Astrocyte of the cerebellum (primary cell): ENCODE results near the gene KCNIP1.

Experiments
- DNase-seq: peaks from one replicate; pipeline ENCODE4 v3.0.0-alpha.2; 2011; ENCODE audit warnings: low read depth
- H3K4me3 ChIP-seq: 2 replicates; pipeline ENCODE4 v1.5.1; 2011; ENCODE audit warnings: mild to moderate bottlenecking, low read depth, low read length, moderate library complexity
- in situ Hi-C: cut with HindIII; loops from 2 replicates; pipeline ENCODE4 v1.10.0; 2017; ENCODE audit warnings: low sequenced_read_pairs
- TF ChIP-seq, protein P1 (sequence below): IDR thresholded peaks from 2 replicates; pipeline ENCODE4 v1.5.1; 2012; ENCODE audit warnings: low read length, low read depth, moderate library complexity, mild to moderate bottlenecking; ENCODE audit errors: missing control alignments

Gene KCNIP1

DNA sequence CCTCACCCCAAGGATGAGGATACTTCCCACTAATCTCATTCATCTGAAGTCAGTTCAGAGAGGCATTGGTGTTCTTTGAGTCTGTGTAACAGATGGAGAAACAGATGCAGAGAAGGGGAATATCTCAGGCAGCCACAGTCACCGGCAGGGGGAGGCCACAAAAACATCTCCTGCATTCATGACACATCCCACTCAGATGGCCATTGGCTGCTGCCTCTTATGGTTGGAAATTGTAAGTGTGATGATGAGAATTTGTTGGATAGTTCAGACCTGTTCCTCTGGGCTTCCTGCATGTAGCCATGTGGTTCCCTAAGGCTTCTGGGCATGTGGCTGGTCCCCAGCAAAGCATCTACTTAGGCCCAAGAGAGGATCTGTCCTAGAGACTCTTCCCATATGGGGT is 233.8 kb downstream of the KCNIP1 start:
- no peak overlapping the region for H3K4me3 ChIP-seq
- in situ Hi-C loops: no loop called here
- no peak for DNase-seq
- TF ChIP-seq, protein P1, sequence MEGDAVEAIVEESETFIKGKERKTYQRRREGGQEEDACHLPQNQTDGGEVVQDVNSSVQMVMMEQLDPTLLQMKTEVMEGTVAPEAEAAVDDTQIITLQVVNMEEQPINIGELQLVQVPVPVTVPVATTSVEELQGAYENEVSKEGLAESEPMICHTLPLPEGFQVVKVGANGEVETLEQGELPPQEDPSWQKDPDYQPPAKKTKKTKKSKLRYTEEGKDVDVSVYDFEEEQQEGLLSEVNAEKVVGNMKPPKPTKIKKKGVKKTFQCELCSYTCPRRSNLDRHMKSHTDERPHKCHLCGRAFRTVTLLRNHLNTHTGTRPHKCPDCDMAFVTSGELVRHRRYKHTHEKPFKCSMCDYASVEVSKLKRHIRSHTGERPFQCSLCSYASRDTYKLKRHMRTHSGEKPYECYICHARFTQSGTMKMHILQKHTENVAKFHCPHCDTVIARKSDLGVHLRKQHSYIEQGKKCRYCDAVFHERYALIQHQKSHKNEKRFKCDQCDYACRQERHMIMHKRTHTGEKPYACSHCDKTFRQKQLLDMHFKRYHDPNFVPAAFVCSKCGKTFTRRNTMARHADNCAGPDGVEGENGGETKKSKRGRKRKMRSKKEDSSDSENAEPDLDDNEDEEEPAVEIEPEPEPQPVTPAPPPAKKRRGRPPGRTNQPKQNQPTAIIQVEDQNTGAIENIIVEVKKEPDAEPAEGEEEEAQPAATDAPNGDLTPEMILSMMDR: no peak

DNA sequence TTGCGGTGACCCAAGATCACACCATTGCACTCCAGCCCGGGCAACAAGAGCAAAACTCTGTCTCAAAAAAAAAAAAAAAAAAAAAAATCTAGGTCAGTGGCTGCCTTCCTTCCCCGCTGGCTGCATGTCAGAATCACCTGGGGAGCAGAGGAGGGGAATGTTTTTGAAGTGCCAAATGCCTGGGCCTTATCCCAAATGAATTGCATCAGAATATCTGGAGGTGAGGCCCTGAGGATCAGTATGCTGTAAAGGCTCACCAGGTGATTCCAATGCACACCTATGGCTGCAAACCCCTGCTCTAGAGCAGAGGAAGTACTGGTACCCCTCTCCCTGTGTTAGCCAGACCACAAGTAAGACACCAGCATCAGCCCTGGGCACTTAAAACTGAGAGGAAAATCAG is 235.0 kb downstream of the KCNIP1 start:
- in situ Hi-C loops: no loop called here

DNA sequence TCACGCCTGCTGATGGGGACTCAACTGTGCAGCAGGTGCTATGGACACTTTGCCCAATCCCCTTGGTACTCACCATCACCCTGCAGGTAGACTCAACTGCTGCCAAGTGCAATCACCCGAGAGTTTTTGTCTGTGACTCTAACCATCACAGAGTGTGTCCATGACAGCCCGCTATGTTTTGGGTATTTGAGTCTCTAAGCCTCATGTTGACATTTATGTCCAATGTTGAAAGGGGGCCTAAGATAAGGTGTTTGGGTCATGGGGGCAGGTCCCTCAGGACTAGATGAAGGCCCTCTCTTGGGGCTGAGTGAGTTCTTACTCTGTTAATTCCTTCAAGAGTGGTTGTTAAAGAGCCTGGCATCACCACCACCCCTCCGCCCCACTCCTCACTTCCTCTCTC is 235.6 kb downstream of the KCNIP1 start:
- DNase-seq: no peak
- in situ Hi-C loops: no loop called here
- TF ChIP-seq, protein P1: no peak
- no peak overlapping the region for H3K4me3 ChIP-seq

More for the DNA sequence above, 235.0 kb downstream of the KCNIP1 start:
- TF ChIP-seq, protein P1: no peak
- H3K4me3 ChIP-seq: no peak overlapping the region
- no peak for DNase-seq

DNA sequence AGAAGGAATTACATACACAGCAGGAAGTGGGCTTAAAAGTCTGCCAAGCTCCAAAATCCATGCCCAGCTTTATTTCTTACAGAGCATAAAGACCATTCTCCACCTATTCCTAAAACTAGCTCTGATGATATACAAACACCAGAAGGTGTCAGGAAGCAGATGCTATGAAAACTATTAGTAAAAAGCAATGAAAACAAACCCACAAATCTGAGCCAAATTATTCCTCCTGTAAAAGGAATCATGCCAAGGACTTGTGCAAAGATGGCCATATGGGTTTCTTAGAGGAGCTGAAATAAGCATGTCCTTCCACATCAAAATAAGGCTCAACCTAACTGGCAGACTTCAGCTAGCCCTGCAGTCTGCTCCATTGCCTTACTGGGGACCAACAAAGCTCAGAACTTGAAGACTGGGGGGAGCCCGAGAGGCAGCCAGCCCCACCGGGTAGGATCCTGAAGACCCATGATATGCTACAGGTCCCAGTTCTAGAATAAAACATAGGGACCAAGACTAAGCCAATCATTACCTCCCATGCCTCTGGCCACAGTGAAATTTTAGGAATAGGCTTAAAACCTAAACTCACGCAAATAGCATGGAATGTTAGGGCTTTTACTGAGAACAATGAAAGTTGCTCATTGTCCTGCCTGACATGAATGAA is 236.9 kb downstream of the KCNIP1 start:
- in situ Hi-C loops: no loop called here
- TF ChIP-seq, protein P1: no peak
- H3K4me3 ChIP-seq: no peak overlapping the region
- DNase-seq: no peak

DNA sequence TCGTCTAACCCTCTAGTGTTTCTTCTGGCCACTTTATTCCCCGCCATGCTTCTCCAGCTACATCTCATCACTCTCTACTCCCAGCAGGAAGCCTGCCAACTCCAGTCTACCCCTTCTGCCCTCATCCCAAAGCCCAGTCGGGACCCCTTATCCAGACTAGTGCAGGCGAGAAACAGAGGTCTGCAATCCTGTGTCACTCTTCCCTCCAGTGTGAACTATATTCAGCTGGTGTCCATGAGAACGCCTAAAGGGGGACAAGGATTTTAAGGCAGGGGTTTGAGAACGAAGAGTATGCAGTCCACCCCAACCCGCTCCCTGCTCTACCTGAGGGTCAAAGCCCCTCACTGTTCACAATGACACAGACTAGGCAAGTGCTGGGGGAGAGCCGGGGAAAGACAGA is 238.0 kb downstream of the KCNIP1 start:
- in situ Hi-C loops: no loop called here
- TF ChIP-seq, protein P1: no peak
- H3K4me3 ChIP-seq: no peak overlapping the region
- no peak for DNase-seq

DNA sequence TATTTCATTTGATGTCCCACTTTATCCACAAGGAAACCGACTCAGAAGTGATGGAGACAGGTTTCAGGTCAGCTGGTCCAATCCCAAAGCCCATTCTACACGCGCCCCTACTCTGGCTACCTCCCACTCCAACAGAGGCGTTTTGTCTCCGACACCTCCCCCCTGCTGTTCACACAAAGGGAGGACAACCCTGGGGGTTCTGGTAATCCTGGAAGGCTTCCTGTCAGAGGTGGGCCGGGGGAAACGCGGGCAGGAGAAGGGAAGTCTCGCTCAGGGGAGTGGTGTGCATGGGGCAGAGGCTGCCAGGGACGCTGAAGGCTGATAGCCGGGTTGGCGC is 240.0 kb downstream of the KCNIP1 start:
- in situ Hi-C loops: no loop called here
- no peak for DNase-seq
- TF ChIP-seq, protein P1: no peak
- H3K4me3 ChIP-seq: no peak overlapping the region
